Kidney epithelial cell (primary cell): ENCODE results near the gene M6PR. TPM values are rescaled to one million over a fixed set of nuclear protein-coding genes. Genes with fewer than 3 reads are reported as not detected.

Experiments
- DNase-seq: peaks from one replicate; pipeline ENCODE4 v3.0.0-alpha.2; 2010; ENCODE audit warnings: low read depth
- H3K27me3 ChIP-seq: 2 replicates; pipeline ENCODE4 v1.6.0; 2011; ENCODE audit warnings: low read length; ENCODE audit not compliant: control insufficient read depth, insufficient read depth
- H3K36me3 ChIP-seq: 2 replicates; pipeline ENCODE4 v1.5.1; 2011; ENCODE audit warnings: low read length; ENCODE audit not compliant: control insufficient read depth, insufficient read depth
- H3K4me3 ChIP-seq: 2 replicates; pipeline ENCODE4 v1.5.1; 2011; ENCODE audit warnings: low read depth, mild to moderate bottlenecking, control low read depth, low read length
- CTCF ChIP-seq: IDR thresholded peaks from 2 replicates; pipeline ENCODE4 v1.5.1; 2011; ENCODE audit warnings: mild to moderate bottlenecking, moderate library complexity, low read length, control low read depth, inconsistent platforms; ENCODE audit not compliant: insufficient read depth, poor library complexity, severe bottlenecking
- total RNA-seq: library from RNA; depleted of rRNA; stranded (reverse); fragments of >200 nt; gene quantifications from 2 replicates; pipeline ENCODE4 v1.2.3, GENCODE V29; 2015

The M6PR gene
- total RNA-seq, 1 donor from 2014 or later, result 256 TPM

GRCh38 chr12:8956073-8956472, 6.6 kb upstream of the M6PR start:
- no peak for DNase-seq

GRCh38 chr12:8953773-8954402, 4.4 kb upstream of the M6PR start:
- Histone ChIP-seq H3K27me3 (no peaks in the 10 kb centered on the region), H3K36me3 (no peaks in the 10 kb centered on the region), H3K4me3 (no peak overlapping the region)
- no peak for DNase-seq
- no peak for TF ChIP-seq CTCF

More at GRCh38 chr12:8956073-8956472, 6.6 kb upstream of the M6PR start:
- Histone ChIP-seq H3K27me3 (no peaks in the 10 kb centered on the region), H3K4me3 (no peak overlapping the region), H3K36me3 (no peaks in the 10 kb centered on the region)
- TF ChIP-seq CTCF, result no peak

- TF ChIP-seq CTCF, result no peak
- H3K36me3 ChIP-seq, result no peaks in the 10 kb centered on the region
- H3K27me3 ChIP-seq, result no peaks in the 10 kb centered on the region
- H3K4me3 ChIP-seq, result no peak overlapping the region
- DNase-seq, result no peak
Observed at GRCh38 chr12:8951744-8952143, 2.3 kb upstream of the M6PR start.

- no peaks in the 10 kb centered on the region for H3K36me3 ChIP-seq
- no peak for TF ChIP-seq CTCF
- H3K27me3 ChIP-seq, result no peaks in the 10 kb centered on the region
- no peak for DNase-seq
- H3K4me3 ChIP-seq, result peak overlapping the region; percentile 85
Observed at GRCh38 chr12:8950702-8951478, 1.4 kb upstream of the M6PR start.

- no peaks in the 10 kb centered on the region for H3K36me3 ChIP-seq
- no peak for DNase-seq
- H3K4me3 ChIP-seq, result peak overlapping the region; percentile 85
- no peak for TF ChIP-seq CTCF
- no peaks in the 10 kb centered on the region for H3K27me3 ChIP-seq
Observed at GRCh38 chr12:8950221-8950527, 729 bp upstream of the M6PR start.
